ENCODE measurements around the gene CSN1S1.
"Not testable (repeated sequence)": the region's sequence is repeated elsewhere in the genome, so short reads cannot be mapped to it uniquely, and the experiment has no call there.

The CSN1S1 gene

GRCh38 chr4:69930768-69931167 lies at the start of gene CSN1S1:
CSN1S1 (plus strand) TSS chr4:69931068; CDS start chr4:69932556, 1,488 bp downstream.
- DNase-seq (ENCODE audit: low read depth in 2 of 2): no peak

- DNase-seq (ENCODE audit: low read depth in 2 of 2): peak; percentile 1 to 2
These were observed 49.6 kb upstream of the CSN1S1 start for GRCh38 chr4:69881173-69881773.

GRCh38 chr4:69882150-69882549 lies 48.7 kb upstream of the CSN1S1 start:
- no peak for DNase-seq (ENCODE audit: low read depth in 2 of 2)

GRCh38 chr4:69888336-69888735 lies 42.5 kb upstream of the CSN1S1 start:
- DNase-seq (ENCODE audit: low read depth in 2 of 2): no peak

- no peak for DNase-seq (ENCODE audit: low read depth in 2 of 2)
These were observed 36.7 kb upstream of the CSN1S1 start for GRCh38 chr4:69894186-69894585.

GRCh38 chr4:69894721-69895120 lies 36.1 kb upstream of the CSN1S1 start:
- DNase-seq (ENCODE audit: low read depth in 2 of 2): no peak

- DNase-seq (ENCODE audit: low read depth in 2 of 2): no peak
These were observed 34.2 kb upstream of the CSN1S1 start for GRCh38 chr4:69896530-69897116.

GRCh38 chr4:69907151-69907550 lies 23.7 kb upstream of the CSN1S1 start:
- no peak for DNase-seq (ENCODE audit: low read depth in 2 of 2)

- no peak for DNase-seq (ENCODE audit: low read depth in 2 of 2)
These were observed 21.7 kb upstream of the CSN1S1 start for GRCh38 chr4:69909195-69909594.

GRCh38 chr4:69910016-69910782 lies 20.7 kb upstream of the CSN1S1 start:
- no peak for DNase-seq (ENCODE audit: low read depth in 2 of 2)

- no peak for DNase-seq (ENCODE audit: low read depth in 2 of 2)
These were observed 10.0 kb upstream of the CSN1S1 start for GRCh38 chr4:69920874-69921273.

GRCh38 chr4:69923782-69924410 lies 7.0 kb upstream of the CSN1S1 start:
- DNase-seq (ENCODE audit: low read depth in 2 of 2): not testable (repeated sequence)

- no peak for DNase-seq (ENCODE audit: low read depth in 2 of 2)
These were observed 3.3 kb downstream of the CSN1S1 start for GRCh38 chr4:69934150-69934549.

- no peak for DNase-seq (ENCODE audit: low read depth in 2 of 2)
These were observed 5.7 kb downstream of the CSN1S1 start for GRCh38 chr4:69936566-69936965.

- no peak for DNase-seq (ENCODE audit: low read depth in 2 of 2)
These were observed 20.7 kb downstream of the CSN1S1 start for GRCh38 chr4:69951602-69952001.

- DNase-seq (ENCODE audit: low read depth in 2 of 2): no peak
These were observed 26.3 kb downstream of the CSN1S1 start for GRCh38 chr4:69957209-69957608.

- DNase-seq (ENCODE audit: low read depth in 2 of 2): no peak
These were observed 34.8 kb downstream of the CSN1S1 start, which contains the start of gene CSN2 for GRCh38 chr4:69965628-69966027. CSN2 (minus strand) TSS chr4:69965728; CDS start chr4:69960995, 4,733 bp downstream.

GRCh38 chr4:69970071-69970470 lies 39.2 kb downstream of the CSN1S1 start:
- DNase-seq (ENCODE audit: low read depth in 2 of 2): no peak

- DNase-seq (ENCODE audit: low read depth in 2 of 2): no peak
These were observed 43.8 kb downstream of the CSN1S1 start for GRCh38 chr4:69974631-69975030.

GRCh38 chr4:69977582-69977981 lies 46.7 kb downstream of the CSN1S1 start:
- DNase-seq (ENCODE audit: low read depth in 2 of 2): no peak

GRCh38 chr4:69984030-69984443 lies 53.2 kb downstream of the CSN1S1 start:
- no peak for DNase-seq (ENCODE audit: low read depth in 2 of 2)

- DNase-seq (ENCODE audit: low read depth in 2 of 2): no peak
These were observed 55.8 kb downstream of the CSN1S1 start for GRCh38 chr4:69986663-69987062.

Data from stimulated activated CD4-positive, alpha-beta T cell treated with anti-CD3 and anti-CD28 coated beads, Interleukin-15, amount 100 ng/mL, for 48 hours (primary cell).